ENCODE results near the gene CFAP58.

CFAP58 gene

DNA sequence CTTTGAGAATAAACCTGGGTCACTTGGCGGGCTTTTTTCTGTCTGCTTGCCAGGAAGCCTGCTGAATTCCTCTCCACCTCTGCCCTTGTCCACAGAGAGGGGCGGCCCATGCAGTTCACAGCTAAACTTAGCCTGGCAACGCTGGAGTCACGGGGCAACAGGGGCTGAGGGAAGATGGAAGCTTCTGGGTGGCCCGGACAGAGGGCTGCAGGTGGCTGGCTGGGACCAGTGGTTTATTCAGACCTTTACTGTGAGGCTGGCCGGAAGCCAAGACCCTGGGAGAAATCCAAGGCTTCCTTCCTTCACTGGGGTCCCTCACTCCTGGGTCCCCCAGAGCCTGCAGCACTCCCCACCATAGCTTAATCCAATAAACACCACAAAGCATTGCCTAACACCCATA, 32.4 kb upstream of the CFAP58 start:
- in situ Hi-C loops (cut with HindIII; ENCODE audit: low sequenced_read_pairs) = no loop called here

DNA sequence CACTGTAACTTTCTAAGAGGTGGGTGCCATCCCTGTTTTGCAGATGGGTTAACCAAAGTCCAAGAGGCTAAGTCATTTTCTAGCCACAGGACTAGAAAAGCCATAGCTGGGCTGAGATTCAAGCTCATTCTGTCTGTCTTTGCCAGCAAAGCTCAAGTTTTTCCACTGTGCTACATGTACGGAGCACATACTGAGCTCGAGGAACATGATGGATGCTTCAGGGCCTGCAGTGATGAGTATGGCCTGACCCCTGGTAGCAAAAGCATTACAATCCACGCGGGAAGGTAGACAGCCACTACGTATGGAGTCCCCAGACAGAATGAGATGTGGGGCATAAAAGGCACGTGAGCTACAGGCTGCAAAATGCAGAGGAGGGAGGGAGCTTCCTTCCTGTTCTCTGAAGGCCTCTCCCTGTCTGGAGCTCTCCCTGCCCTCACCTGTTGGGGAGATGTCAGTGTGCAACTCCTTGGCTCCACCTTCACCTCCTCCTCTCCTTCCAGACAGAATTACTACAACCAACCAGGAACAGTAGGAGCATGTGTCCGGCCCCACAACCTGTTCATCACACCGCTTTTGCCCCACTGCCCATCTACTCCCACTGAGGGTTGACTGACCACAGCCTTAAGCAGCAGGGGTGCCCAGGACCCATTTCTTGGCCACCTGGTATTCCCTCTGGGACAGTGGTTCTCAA, 31.8 kb upstream of the CFAP58 start:
- in situ Hi-C loops (cut with HindIII; ENCODE audit: low sequenced_read_pairs) = no loop called here

DNA sequence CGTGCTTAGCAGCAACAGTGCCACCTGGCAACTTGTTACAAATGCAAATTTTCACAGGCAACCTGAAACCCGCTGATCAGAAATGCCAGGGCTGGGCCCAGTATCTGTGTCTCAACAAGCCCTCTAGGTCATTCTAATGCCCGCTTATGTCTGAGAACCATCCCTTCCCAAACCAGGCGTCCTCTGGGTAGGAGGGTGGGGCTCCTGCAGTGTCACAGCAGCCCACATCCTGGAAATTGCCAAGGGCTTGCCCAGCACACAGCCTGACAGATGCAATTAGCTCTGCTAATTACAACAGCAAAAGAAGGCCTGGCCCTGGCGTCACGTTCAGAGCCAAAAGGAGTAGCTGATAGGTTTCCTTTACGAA, 31.2 kb upstream of the CFAP58 start:
- in situ Hi-C loops (cut with HindIII; ENCODE audit: low sequenced_read_pairs) = no loop called here

DNA sequence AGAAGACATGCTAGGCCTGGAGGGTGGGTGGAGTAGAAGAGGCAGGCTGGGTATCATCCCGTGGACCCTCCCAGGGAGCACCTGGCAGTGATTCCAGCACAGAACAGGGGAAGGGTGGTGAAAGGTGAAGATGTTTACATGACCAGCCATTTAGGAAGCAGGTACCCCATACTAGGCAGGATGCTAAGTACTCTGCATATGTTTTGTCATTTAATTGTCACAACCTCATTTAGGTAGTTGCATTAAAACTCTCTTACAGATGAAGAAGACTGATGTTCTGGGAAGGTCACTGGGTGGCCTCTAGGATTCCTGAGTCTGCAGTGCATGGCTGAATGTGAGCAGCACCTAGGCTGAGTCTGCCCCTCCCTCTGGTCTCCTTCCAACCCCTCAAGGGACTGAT, 30.5 kb upstream of the CFAP58 start:
- in situ Hi-C loops (cut with HindIII; ENCODE audit: low sequenced_read_pairs) = no loop called here

DNA sequence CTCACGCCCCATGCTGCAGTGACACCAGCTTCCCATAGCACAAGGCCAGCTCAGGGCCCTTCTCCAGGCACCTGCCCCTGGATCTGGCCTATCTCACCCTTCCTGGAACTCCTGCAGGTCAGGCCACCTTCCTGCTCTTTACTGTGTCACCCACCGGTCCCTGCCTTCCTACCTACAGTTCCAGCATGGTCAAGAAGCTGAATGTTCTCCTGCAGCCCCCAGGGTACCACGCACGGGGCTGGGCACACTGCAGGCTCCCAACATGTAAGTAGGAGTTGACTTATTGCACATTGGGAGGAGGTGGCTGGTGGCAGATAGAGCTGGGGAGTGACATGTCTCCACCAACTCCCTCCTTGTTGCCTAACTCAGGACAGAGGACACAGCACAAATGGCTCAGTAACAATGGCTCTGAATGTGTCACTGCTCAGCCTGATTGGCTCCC, 29.9 kb upstream of the CFAP58 start:
- in situ Hi-C loops (cut with HindIII; ENCODE audit: low sequenced_read_pairs) = no loop called here

DNA sequence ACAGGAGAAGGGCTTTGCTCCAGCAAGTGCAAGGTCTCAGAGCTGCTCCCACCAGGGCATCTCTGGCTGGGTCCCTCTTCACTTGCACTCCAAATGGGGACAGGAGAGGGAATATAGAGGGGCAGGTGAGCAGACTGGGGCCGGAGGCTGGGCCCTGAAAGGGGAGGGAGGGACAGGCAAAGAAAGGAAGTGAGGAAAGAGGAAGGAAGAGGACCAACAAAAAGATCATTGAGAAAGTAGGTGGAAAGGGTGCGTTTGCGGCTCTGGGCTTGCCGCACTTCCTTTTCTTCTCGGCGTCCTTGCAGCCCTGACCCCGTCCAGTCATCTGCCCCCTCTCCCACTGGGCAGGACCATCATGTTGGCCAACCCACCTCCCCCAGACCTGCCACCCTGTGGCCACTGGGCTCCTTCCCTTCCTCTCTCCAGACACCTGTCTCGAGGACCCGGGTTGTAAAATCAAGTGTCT, 29.4 kb upstream of the CFAP58 start:
- in situ Hi-C loops (cut with HindIII; ENCODE audit: low sequenced_read_pairs) = no loop called here

DNA sequence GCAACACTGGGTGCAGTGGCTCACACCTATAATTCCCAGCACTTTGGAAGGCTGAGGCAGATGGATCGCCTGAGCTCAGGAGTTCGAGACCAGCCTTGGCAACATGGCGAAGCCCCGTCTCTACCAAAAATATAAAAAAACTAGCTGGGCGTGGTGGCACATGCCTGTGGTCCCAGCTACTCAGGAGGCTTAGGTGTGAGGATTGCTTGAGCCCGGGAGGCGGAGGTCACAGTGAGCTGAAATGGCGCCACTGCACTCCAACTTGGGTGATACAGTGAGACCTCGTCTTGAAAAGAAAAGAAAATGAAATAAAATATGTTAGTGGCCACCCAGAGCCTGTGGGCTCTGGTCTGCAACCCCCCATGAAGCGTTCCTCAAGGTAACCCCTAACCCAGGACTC, 28.7 kb upstream of the CFAP58 start:
- in situ Hi-C loops (cut with HindIII; ENCODE audit: low sequenced_read_pairs) = no loop called here

DNA sequence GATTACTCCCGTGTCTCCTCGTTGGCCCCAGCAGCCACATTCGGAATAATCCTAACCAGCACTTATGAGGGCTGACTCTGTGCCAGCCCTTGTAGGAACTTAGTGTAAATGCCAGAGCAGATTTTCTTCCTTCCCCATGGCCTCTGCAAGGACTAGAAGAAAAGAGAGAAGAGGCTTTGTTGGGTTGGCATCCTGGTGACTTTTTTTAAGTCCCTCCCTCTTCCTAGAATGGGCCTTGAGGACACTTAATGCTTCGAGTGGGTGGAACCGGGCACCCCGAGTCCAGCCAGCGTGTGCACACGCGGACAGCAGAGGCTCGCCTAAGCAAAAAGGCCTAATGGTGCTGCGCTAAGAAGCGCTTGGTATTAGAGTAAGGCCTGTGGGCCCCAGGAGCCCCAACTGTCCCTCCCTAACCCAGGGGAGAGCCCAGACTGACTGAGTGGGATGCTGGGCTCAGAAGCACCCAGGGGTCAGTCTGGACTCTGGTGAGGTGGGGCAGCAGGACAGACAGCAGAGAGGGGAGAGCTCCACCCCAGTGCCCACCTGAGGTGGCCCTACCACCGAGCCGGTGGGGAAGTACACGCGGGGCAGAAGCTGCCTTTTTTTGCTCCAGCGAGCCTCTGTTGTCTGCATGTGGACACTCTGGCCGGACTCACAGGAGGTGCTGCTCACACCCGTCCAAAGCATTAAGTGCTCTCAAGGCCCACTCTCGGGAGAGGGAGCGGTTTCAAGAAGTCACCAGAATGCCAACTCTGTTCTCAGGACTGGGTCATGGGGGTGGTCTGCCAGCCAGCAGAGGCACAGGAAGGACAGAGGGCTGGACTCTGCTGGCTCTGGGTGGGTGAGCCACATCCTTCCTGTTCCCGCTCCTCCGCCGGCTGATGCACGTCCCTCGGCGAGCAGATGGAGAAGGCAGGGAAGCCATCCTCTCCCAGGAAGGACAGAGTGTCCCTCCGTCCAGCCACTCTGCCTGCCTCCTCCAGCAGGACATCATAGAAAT, 27.9 kb upstream of the CFAP58 start:
- in situ Hi-C loops (cut with HindIII; ENCODE audit: low sequenced_read_pairs) = no loop called here

DNA sequence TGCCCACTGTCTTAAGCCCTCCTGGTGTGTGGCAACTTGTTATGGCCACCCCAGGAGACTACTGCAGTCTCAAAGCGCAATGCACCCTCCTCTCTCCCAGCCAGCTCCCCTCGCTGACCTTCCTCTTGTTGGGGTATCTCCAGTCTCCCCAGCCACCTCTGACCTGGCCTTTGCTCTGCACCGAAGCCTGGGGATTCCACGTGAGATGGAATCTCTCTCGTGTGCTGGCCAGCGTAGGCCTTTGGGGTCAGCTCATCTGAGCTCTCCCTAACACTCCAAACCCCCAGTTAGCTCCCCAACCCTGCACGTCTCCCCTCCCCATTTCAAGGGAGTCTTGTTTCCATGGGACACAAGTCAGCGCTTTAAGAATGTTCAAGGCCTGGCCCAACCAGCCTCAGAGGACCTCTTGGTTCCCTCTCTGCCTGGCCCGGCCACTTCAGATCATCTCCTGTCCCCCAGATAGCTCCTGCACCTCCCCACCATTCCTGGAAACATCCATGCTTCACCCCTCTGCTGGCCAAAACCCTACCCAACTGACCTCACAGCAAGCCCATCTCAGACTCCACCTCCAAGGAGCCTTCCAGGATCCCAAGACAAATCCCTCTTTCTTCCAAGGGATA, 26.5 kb upstream of the CFAP58 start:
- in situ Hi-C loops (cut with HindIII; ENCODE audit: low sequenced_read_pairs) = no loop called here

DNA sequence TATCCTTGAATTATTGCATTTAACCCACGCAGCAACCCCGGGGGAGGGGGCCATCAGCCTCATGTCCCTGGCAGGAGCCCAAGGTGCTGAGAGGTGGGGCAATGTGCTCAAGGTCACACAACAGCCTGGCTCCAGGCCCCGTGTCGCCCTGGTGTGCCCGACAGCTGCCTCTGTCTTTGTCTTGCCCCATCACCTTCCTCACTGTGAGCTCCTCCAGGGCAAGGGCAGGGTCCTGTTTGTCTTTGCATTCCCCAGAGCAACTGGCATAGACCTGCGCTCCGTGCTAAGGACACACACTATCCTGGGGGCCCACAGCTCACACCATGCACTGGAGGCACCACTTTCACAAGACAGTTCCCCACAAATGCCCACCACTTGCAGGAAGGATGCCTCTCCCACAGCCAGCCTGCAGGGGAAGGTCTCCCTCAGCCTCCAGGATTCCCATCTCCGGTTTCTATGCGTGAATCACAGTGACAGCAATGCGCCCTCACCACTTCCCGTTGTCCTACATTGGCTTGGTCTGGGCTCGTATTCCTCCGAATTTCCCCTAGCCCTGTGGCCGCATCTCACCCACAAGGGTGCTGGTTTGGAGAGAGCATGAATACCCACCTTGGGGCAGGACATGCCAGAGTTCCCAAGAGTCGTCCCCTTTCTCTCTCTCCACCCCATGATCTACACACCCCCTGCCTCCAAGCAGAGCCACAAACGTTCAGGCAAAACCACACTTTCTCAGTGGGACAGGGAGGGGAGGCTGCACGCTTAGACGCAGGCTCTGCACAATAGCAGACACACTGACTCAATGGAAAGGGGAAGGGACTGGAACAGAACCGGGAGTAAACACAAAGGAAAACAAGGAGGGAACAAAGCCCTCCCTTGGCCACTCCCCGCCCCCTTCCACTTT, 25.6 kb upstream of the CFAP58 start:
- in situ Hi-C loops (cut with HindIII; ENCODE audit: low sequenced_read_pairs) = no loop called here

DNA sequence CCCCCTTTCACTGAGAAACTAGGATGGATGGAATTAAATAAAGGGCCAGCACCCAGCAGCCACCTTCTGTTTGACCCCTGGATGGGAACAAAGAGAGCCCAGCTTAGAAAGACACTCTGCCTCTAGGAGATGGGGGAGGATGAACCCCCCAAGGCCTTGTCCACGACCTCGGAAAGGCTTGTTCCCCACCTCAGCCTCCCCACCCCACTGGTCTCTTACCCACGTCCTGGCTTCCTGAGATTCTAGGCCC, 25.1 kb upstream of the CFAP58 start:
- in situ Hi-C loops (cut with HindIII; ENCODE audit: low sequenced_read_pairs) = no loop called here

DNA sequence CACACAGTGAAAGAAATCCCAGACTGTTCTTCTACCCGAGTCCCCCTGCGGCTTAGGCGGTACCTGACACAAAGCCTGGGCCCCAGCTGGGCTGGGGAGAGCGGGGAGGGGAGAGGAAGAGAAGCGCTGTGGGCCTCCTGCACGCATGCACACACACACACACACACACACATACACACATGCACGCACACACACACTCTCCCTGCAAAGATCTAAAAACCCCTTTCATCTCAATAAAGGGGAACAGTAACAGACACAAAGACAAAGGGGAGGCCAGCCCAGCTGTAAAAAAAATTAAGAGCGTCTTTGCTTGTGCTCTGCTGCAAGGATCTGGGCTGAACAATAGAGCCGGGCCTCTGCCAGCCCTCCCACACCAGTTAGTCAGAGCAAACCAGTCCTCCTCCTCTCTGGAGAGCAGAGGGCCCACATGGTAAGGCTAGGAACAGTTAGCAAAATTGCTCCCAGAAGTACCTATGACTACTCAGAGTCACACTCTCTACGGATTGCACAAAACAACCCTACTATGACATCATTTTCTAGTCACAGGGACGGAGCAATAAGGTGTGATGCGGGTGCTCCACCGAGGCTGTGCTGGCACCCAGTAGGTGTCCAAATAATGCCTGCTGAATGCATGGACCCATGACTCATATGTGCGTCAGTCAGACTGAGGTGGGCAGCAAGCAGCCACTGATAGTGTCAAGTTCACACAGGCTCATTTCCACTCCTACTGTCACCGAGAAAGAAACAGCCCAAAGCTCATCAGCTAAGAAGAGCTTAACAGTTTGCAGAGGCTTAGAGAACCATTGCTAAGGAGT, 24.5 kb upstream of the CFAP58 start:
- in situ Hi-C loops (cut with HindIII; ENCODE audit: low sequenced_read_pairs) = no loop called here

DNA sequence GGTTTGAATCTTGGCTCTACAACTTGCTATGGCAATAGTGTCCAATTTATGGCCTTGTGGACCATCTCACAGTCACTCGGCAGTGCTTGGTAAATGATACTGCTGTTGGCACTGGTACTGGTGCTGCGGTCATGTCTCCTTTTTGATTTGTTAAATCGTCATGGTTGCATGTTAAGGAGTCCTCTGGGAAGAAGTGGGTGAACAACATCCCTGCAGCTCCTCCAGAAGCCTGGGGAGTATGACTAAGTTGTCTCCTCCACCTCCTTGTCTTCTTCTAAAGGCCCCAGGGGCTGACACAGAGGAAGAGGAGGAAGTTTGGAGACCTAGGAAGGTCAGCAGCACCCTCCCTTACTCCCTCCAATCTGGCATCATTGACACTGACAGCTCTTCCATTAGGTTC, 23.9 kb upstream of the CFAP58 start:
- in situ Hi-C loops (cut with HindIII; ENCODE audit: low sequenced_read_pairs) = no loop called here

DNA sequence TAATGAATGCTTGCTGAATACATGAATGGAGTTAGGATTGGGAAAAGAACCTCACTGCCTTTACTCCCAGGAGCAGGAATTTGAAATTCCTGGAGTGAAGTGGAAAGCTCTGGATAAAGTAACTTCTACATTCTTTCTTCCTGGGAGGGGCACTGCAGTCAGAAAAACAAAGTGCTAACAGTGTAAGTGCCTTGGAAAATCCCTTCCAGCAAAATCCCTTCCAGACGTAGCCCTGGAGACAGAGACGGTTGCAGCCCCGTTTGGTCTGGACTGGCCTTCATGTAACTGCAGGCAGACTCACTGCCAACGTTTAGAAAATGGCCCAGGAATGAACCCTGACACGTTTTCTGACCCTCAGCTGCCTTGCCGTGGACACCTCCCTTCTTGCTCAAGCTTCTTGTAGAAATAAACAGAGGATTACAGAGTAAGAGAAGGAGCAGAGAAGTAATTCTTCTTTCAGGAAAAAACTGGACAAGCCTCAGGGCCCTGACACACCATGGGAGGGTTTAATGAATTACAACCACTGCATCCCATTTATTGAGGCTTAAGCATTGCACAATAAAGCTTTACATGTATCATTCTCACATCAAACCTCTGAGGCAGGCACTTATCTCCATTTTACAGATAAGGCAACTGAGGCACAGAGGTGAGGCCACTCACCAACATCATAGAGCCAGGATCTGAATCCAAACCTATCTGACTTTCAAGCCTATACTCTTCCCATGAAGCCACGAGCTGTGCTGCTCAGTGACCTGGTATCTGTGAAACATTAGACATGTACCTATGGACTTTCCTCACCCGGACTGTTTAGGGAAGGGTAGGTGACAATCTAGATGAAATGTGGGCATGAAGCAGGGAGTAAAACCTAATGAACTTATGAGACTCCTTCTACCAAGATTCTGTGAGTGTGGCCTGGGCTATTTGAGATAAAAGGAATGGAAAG, 23.2 kb upstream of the CFAP58 start:
- in situ Hi-C loops (cut with HindIII; ENCODE audit: low sequenced_read_pairs) = no loop called here

DNA sequence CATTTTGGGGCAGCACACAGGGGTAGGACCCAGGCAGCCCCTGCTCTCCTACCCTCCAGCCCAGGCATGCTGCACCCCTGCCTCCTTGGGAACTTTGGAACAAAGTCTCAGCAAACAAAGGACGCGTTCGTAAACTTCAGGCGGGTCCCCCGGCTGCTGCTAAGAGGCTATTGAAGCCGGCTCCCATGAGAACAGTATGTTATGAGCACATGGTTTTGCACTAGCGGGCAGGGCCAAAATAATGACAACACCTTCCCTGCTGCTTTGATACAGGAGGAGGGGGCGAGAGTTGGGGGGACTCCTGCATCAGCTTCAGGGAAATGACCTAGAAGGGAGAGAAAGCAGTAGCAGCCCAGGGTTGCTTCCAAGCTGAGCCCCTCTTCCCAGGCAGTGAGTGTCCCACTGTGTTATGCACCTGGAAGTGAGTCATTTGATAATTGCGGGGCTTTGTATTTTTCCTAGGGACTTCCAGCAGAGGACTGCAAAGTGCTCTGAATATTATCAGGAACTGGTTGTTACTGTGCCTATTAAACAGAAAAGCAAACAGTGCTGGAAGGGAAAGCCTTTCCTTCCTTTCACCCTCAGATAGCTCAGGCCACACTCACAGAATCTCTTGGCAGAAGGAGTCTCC, 22.3 kb upstream of the CFAP58 start:
- in situ Hi-C loops (cut with HindIII; ENCODE audit: low sequenced_read_pairs) = no loop called here

DNA sequence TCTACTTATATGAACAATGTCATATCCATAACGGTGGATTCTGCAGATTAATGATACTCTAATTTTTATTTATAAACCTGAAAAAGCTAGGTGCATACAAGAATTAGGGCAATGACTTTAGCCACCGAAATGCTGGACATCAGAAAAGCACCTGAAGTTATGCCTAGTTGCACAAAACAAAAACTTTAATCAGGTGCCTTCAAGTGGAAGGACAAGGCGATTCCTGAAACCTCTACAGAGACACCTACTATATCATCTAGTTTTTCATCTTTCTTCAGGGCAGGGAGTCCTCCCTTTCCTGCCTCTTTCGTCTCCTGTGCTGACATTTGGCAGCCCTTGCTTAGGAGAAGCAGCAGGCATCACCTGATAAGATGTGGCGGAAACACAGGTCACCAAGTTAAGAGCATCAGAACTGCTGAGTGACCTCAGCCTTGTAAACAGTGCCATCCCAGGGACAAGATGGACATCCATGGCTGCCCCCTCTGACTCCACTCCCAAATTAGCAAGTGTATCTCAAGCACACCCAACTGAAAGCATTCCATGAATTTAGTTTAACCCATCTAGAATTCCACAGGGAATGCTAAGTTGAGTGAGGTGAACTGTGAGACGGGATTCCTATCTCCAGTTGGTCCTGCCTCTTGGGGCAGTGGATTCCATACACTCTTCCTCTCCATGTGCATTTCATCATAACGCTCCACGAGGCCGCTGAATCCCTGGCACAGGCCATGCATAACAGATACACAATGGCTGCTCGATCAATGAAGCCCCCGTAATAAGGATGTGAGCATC, 21.2 kb upstream of the CFAP58 start:
- in situ Hi-C loops (cut with HindIII; ENCODE audit: low sequenced_read_pairs) = no loop called here

DNA sequence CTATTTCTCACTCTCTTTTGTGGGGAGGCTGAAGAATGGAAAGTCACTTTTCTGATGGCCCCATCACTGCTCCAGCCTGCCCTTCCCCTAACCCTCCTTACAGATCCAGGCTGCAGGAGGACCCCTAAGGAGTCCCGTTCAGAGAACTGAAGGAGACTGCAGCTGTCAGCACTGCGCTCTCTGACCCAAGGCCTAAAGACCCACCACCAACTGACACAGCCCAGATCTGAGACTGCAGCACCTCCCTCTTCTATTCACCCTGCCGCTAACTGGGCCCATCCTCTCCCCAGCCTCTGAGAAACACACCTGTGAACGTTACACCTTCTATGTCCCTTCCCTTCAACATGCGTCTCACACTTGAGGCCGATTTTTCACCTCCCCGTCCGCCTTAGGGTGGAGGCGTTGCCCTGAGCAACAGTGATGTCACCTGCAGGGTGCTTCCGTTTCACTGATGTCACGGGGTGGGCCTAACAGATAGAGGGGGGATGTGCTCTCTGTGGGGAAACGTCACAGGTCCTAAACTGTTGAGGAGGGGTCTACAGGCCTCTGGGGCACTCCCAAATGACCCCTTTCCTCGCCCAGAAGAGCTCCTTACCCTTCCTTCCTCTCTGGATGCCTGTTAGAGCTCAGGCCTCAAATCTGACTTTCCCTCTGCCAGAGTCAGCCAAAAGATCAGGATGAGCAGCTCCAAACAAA, 20.5 kb upstream of the CFAP58 start:
- in situ Hi-C loops (cut with HindIII; ENCODE audit: low sequenced_read_pairs) = no loop called here
